Hair follicle dermal papilla cell (primary cell): ENCODE measurements around the gene SAYSD1. TPM values are rescaled to one million over a fixed set of nuclear protein-coding genes. Genes with fewer than 3 reads are reported as not detected.

Source experiments
- total RNA-seq: library from RNA; depleted of rRNA; stranded (reverse); fragments of >200 nt; gene quantifications from 2 replicates; pipeline ENCODE4 v1.2.3, GENCODE V29; 2012

Gene SAYSD1
- 22.6 and 25.0 TPM in 2 replicates for total RNA-seq

DNA sequence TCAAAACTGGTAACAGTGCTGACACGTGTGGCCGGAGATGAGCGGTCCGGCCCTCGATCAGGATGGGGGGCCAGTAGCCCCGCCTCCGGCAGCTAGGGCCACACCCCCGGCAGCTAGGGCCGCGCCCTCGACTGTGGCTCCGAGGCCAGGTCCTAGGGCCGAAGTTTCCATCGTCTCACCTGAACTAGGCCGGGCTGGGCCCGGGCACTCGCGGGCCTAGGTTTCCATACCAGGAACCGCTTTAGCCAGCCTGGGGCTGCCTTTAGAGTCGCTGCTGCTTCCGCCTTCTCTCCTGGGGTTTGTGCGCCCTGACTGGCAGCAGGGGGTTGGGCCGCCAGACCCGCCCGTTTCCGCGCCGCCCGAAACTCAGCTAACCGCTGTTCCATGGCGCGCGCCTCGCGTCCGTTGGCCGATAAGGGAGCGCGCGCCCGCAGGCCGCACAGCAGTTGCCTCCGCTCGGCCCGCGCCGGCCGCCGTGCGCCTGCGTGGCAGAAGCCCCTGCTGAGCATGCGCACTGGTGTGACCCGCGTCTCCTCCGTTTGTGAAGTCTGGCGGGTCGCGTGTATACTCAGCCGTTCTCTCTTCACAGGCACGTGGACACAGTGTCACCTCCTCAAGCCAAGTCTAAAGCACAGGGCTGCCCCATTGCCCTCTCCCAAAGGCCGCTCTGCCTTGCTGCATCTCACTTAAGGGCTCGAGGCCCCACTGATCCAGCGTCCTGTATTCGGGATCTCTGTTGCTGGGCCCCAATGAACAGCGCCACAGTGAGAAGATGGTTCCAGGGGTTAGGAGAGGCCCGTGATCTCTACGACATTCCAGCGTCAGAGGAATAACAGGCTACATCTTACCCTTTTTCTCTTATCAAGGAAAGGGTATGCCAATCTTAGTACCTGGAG is at the start of gene SAYSD1:
TSS of gene SAYSD1 (minus strand) at position 483 of the 896 bp plus-strand sequence. CDS start at position 386, 97 bp downstream.

Other genes starting within 250 kb of the SAYSD1 start
- gene GLP1R, start 66.4 kb downstream of the SAYSD1 start, total RNA-seq, result not detected in 2 replicates
- gene KCNK5, start 114.3 kb upstream of the SAYSD1 start, total RNA-seq, result not detected in 2 replicates
- gene KCNK17, start 199.2 kb upstream of the SAYSD1 start, total RNA-seq, result not detected in 2 replicates
- gene KCNK16, start 207.5 kb upstream of the SAYSD1 start, total RNA-seq, result not detected in 2 replicates